GM18526 (cell line): ENCODE data around the gene CDK2AP2.

Source experiments
- POLR2A ChIP-seq: IDR thresholded peaks from 3 replicates; pipeline ENCODE4 v1.6.1; 2011; ENCODE audit not compliant: insufficient read length; ENCODE audit errors: extremely low read depth

Gene CDK2AP2

DNA sequence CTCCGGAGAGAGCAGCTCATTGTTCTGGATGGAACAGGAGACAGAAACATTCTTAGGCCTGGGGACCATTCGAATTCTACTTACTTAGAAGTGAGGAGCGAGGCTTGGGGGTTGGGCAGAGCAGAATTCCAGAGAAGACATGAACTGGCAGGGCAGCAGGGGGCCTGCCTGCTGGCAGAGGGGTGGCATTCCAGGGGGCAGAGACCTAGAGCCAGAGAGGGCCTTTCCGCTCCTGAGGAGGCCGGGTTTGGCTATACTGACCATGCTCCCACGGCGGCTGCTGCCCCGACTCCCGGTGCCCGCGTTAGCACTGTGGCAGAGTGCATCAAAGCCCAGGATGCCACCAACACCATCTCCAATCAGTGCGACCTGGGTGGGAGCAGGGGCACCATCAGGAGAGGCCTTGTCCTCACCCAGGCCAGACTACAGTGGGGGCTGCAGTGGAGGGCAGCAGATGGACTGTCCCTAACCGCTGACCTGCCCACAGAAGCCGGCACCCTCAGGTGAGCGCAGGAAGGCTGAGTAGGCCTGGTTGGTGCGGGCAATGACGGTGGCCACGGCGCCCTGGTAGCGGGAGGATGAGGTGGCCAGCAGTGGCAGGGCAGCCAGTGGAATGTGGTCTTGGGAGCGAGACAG is 10.2 kb downstream of the CDK2AP2 start:
- TF ChIP-seq POLR2A = no peak

DNA sequence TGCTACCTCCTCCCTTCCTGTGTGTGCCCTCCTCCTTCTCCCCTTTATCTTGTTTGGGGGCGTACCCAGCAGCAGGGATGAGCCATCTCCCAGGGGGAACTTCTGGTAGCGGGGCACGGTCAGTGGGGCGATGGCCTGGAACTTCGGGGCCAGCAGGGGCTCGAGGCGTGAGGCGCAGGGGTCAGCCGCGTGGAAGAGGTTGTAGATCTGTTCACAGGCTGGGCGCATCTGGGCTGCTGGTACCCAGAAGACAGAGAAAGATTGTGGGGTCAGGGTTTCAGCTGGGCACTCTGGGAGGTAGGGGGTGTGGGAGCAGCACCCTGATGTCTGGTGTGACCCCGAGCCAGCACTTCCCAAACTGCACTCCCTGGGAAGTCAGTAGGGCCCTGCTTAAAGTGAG is 11.8 kb downstream of the CDK2AP2 start:
- TF ChIP-seq POLR2A = no peak

DNA sequence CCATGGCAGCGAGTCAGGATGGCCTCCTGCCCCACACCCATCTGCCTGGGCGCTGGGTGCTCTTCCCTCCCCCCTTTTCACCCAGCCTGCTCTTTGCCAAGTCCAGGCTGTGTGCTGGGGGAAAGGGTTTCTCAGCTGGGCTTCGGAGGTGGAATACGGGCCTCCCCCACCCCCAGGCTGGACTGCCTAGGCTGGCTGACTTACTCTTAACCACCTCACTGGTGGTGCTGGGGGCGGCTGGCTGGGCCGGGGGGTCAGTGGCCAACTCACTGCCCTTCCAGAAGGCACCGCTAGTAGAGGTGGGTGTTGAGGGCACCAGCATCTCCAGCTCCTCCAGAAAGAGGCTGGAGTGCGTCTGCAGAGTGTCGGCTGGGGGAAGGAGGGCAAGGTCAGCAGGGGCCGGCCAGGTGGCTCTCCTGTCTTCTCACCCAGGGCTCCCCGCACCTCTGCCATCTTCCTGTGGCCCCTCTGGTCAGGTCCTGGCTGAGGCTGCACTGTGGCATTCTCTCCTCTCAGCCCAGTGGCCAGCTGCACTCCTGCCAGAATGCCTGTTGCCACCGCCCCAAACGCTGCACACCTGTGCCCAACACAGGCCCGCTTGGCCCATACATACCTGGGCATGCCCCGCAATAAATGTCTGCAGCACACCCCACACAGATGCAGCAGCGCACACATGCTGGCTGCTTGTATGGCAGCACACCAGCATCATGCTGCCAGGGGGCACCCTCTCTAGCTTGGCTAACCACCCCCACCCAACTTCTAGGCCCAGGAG is 12.5 kb downstream of the CDK2AP2 start:
- no peak for TF ChIP-seq POLR2A

DNA sequence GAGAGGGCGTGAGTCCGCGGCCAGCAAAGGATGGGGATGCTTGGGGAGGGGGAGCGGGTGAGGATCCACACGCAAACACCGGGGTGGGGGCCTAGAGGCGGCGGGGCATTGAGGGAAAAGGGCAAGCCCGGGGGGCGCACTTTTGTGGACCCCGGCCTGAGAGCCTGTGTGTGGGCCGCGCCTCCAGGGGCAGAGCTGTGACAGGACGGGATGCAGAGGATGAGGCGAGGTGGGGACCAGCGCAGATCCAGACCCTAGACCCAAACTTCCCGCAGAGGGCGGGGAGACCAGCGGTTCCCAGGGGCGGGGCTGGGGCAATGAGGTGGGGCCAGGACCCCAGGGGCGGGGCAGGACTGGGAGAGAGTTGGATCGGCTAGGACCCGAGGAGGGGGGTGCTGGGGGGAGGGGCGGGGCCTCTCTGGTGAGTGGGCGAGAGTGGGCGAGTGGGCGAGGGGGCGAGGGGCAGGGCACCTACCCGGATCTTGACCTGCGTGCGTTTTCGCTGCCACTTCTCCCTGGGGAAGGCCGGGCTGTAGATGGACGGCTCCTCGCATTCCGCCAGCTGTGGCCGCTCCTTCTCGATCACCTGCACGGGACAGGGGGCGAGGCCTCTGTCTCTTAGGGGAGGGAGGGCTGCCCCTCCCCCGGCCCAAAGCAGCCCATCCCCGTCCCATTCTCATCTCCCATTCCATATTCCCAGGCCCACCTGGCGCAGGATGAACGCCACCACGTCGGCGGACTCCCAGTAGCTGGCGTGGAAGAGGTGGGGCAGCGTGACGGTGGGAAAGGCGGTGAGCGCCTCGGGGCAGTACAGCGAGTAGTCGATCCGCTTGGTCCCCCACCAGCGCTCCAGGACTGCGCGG is 13.4 kb downstream of the CDK2AP2 start:
- no peak for TF ChIP-seq POLR2A

DNA sequence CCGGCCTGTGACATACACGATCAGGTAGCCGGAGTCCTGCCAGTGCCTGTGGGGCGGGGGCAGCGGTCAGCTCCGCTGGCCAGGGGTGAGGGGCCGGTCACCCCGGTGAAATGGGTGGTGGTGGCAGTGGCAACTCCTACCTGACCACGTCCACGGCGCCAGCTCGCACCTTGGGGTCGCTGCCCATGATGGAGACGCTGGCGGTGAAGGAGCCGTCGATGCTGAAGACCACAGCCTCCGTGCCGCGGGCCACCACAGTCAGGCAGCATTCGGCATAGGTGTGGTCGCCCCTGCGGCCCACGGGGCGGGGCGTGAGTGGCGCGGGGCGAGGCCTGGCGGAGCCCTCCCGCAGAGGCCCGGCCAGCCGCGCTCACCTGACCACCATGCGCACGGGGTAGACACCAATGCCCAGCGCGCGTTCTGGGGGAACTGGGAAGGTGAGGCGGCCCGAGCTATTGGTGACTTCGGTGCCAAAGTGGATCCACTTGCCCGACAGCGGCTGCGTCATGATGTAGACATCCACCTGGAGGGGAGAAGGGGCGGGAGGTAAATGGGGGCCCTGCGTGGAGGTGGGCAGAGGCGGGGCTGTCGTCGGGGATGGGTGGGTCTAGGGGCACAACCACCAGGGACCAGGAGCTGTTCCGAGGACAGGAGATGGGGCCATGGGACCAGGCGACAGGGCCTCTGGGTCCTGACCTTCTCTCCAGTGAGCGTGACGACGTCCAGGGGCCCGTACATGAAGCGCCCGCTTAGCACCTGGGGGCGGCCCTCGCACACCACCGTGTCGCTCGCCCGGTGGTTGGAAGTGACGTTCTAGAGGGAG is 14.2 kb downstream of the CDK2AP2 start:
- no peak for TF ChIP-seq POLR2A

DNA sequence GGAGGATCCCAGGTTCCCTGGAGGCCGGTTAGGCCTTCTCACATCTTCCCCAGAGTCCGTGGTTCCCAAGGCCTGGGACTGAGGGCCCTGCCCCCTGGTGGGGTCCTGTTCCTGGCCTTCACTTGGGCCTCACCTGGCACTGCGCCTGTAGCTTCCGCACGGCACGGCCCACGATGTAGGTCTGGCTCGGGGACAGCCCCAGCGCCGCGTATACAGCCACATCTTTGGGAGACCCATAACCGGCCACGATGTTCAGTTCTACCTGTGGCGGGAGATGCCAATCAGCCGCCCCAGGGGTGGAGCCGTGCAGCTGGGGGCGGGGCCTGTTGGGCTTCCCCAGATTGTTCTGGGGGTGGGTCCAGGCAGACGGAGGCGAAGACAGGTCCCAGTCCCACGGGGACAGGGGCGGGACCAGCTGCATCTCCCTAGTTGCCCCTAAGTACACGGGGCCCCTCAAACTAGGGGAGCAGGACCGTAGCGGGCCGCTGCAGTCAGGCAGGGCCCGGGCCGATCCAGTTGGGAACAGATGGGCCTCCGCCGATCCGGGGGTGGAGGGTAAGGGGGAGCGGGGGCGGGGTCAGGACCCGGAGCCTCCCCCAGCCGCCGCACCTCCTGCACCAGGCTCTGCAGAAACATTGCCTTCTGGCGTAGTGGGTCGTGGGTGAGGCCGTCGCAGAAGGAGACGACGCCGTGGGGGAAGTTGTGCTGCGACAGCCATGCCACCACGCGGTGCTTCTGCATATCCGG is 15.0 kb downstream of the CDK2AP2 start:
- no peak for TF ChIP-seq POLR2A

DNA sequence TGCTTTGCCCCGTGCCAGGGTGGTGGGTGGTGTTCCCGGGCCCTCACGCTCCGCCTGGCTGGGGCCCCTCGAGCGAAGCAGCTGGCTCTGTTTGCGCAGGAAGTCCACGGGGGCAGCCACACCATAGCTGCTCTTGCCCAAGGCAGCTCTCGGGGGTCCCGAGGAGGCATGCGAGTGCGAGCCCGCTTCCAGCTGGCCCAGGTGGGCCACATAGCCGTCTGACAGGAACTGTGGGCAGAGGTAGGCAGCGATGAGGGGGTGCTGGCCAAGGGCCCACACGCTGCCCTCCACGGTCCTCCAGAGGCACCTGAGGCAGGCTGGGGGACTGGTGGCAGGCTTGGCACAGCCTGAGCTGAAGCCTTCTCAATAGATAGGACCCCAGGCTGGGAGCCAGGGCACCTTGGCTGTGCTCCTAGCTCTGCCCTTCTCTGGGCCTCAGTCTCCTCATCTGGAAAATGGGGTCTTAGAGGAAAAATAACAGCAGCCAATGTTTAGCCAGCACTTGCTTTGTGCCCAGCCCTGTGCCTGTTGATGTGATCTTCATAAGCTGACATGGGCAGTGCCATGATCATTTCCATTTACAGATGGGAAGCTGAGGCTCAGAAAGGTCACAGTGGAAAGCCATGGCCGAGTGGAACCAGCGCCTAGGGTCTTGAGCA is 15.8 kb downstream of the CDK2AP2 start:
- no peak for TF ChIP-seq POLR2A

DNA sequence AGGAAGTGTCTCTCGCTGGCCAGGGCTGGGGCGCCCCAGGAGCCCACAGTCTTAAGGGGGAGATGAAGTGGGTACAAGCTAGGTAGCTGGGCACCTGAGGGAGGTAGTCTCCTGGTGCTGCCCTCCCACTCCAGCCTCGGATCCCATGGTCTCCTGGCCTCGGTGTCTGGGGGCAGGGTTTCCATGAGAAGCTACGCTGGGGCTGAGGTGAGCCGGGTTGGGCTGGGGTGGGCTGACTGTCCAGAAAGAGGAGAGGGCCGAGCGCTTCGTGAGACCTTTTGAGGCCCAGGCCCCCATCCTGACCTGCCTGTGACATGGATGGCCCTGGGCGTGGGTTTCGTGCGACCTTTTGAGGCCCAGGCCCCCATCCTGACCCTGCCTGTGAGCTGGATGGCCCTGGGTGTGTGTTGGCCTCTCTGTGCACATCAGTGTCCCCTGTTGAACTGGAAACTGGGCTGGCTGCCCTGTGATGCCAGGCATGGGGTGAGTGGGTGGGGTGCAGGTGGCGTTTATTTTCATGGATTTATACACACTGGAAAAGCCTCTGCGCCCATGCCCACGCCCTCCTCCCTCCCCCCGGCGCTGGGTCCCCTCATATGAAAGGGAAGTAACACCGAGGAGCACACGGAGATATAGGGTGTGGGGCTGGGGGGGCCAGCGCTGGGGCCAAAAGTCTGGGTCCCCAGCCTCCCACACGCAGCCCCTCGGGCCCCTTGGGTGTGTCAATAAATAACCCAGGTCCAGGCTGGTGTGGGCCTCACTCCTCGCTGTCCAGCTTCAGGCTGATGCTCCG is 16.5 kb downstream of the CDK2AP2 start:
- no peak for TF ChIP-seq POLR2A

DNA sequence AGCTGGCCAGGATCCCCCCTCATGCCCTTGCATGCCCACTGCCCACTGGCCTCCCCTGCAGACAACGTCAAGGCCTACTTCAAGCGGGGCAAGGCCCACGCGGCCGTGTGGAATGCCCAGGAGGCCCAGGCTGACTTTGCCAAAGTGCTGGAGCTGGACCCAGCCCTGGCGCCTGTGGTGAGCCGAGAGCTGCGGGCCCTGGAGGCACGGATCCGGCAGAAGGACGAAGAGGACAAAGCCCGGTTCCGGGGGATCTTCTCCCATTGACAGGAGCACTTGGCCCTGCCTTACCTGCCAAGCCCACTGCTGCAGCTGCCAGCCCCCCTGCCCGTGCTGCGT is 17.3 kb downstream of the CDK2AP2 start:
- no peak for TF ChIP-seq POLR2A

DNA sequence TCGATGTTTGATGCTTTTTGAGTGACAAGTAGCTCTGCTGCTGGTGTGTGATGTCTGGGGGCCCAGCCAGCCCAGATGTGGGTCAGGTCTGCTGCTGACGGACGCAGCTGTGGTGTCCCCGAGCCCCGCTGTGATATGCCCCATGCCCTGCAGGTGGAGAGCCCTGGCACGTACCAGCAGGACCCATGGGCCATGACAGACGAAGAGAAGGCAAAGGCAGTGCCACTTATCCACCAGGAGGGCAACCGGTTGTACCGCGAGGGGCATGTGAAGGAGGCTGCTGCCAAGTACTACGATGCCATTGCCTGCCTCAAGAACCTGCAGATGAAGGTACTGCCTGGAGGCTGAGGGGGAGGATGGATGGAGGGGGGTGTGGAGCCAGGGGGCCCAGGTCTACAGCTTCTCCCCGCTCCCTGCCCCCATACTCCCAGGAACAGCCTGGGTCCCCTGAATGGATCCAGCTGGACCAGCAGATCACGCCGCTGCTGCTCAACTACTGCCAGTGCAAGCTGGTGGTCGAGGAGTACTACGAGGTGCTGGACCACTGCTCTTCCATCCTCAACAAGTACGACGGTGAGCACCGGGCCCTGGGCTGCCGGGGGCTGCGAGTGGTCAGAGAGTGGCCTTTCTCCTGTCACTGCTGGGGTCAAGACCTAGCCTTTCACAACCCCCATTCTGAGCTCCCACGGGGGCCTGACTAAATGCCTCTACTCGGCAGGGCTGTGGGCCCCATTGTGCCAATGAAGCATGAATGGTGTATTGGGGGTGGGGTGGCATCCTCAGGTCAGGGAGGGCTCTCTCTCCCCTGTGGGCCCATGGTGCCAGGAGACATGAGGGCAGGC is 17.9 kb downstream of the CDK2AP2 start:
- TF ChIP-seq POLR2A = no peak

DNA sequence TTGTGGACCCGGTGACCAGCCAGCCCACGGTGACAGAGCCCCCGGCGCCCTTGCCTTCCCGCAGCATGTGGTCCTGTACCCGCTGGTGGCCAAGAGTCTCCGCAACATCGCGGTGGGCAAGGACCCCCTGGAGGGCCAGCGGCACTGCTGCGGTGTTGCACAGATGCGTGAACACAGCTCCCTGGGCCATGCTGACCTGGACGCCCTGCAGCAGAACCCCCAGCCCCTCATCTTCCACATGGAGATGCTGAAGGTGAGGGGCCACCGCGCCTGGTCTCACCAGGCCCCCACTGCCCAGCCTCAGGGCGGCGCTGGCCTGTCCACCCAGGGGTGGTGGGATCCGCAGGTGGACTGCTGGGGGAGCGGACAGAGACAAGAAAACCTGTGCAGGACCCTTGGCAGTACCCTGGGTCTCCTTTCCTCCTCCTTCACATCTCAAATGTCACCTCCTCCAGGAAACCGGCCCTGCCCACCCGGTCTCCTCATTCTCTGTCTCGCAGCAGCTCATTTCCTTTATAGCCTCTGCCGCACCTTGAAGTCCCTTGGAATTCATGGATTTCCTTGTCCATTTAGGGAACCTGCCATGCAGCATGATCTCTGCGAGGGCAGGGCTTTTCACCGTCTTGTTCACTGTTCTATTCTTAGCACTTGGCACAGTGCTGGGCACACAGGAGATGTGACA is 18.6 kb downstream of the CDK2AP2 start:
- no peak for TF ChIP-seq POLR2A
